Thyroid gland (tissue), 4 donors: Measurements from ENCODE around the gene USP26.

Source experiments
- POLR2A ChIP-seq, 2 donors: fragments of 450-650 bp; IDR thresholded peaks; one replicate each; pipeline ENCODE4 v1.6.1; 2017; ENCODE audit warnings: antibody characterized with exemption in 2 of 2, mild to moderate bottlenecking in 2 of 2, moderate library complexity in 1 of 2
- TF ChIP-seq, protein P1 (sequence below), 6 experiments: fragments of 200-600 bp in 3 of 6; fragments of 450-650 bp in 3 of 6; sonication (generic) in 3 of 6; IDR thresholded peaks; one replicate each; pipeline ENCODE4 v1.5.1; 2016 to 2019; ENCODE audit warnings: antibody characterized with exemption in 6 of 6, mild to moderate bottlenecking in 2 of 6, inconsistent platforms in 1 of 6, moderate library complexity in 1 of 6

DNA sequence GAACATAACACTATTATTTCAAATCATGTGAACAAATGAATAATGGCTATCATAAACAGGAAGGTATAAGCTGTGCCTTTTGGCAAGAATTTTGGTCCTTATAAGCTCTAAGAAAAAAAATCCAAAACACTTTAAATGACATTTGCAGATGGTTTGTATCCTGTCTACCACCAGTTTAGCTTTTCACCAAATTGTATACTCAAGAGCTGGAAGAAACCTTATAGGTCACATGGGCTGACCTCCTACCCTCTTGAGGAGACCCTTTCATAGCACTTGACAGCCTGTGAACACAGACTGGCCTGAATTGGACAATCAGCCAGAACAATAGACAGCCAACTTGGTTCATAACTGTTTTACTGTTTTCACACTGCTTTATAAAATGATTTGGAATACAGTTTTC, 24.3 kb downstream of the USP26 start:
- TF ChIP-seq, protein P1, sequence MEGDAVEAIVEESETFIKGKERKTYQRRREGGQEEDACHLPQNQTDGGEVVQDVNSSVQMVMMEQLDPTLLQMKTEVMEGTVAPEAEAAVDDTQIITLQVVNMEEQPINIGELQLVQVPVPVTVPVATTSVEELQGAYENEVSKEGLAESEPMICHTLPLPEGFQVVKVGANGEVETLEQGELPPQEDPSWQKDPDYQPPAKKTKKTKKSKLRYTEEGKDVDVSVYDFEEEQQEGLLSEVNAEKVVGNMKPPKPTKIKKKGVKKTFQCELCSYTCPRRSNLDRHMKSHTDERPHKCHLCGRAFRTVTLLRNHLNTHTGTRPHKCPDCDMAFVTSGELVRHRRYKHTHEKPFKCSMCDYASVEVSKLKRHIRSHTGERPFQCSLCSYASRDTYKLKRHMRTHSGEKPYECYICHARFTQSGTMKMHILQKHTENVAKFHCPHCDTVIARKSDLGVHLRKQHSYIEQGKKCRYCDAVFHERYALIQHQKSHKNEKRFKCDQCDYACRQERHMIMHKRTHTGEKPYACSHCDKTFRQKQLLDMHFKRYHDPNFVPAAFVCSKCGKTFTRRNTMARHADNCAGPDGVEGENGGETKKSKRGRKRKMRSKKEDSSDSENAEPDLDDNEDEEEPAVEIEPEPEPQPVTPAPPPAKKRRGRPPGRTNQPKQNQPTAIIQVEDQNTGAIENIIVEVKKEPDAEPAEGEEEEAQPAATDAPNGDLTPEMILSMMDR (IDR thresholded peaks at IDR 0.05) = no peak
- TF ChIP-seq POLR2A (IDR thresholded peaks at IDR 0.05) = no peak
